Right lobe of liver (tissue), 6 donors: ENCODE data around the gene KLB. TPM values are rescaled to one million over a fixed set of nuclear protein-coding genes. Genes with fewer than 3 reads are reported as not detected.
"Not testable (repeated sequence)": the region's sequence is repeated elsewhere in the genome, so short reads cannot be mapped to it uniquely, and the experiment has no call there.

Source experiments
- ATAC-seq, 4 donors: fragments of 200-7000 bp; cut with Tn5 transposase; one replicate each; pipeline ENCODE4 v1.9.1; 2020; ENCODE audit warnings: mild to moderate bottlenecking in 4 of 4, moderate library complexity in 4 of 4
- DNase-seq, 3 donors: peaks; one replicate each; pipeline ENCODE4 v3.0.0-alpha.2; 2020
- H3K27ac ChIP-seq, 3 donors: fragments of 200-600 bp; one replicate each; pipeline ENCODE4 v1.8.0; 2022
- H3K27me3 ChIP-seq, 2 donors: fragments of 200-600 bp; one replicate each; pipeline ENCODE4 v1.8.0; 2022
- H3K36me3 ChIP-seq, 4 donors: fragments of 200-600 bp; sonication (generic) in 1 of 4; one replicate each; pipeline versions ENCODE4 v1.5.1 to v1.8.0; 2017 to 2022; ENCODE audit warnings: control low read depth in 1 of 4
- H3K4me1 ChIP-seq, 4 donors: fragments of 200-600 bp; sonication (generic) in 1 of 4; one replicate each; pipeline versions ENCODE4 v1.5.1 to v1.8.0; 2017 to 2022; ENCODE audit warnings: control low read depth in 1 of 4
- H3K4me3 ChIP-seq, 3 donors: fragments of 200-600 bp; one replicate each; pipeline ENCODE4 v1.8.0; 2022
- H3K9me3 ChIP-seq, 4 donors: fragments of 200-600 bp; sonication (generic) in 1 of 4; one replicate each; pipeline versions ENCODE4 v1.5.1 to v1.8.0; 2017 to 2022; ENCODE audit warnings: control low read depth in 1 of 4
- POLR2A ChIP-seq: fragments of 450-650 bp; IDR thresholded peaks from one replicate; pipeline ENCODE4 v1.6.1; 2017; ENCODE audit warnings: antibody characterized with exemption, mild to moderate bottlenecking
- WGBS: methylation state at CpG from one replicate; pipeline ENCODE4 v1.1.6; 2018; ENCODE audit warnings: low coverage, low lambda C conversion rate; ENCODE audit not compliant: insufficient coverage; ENCODE audit errors: missing lambda C conversion rate; 5-methylcytosine and 5-hydroxymethylcytosine counted together
- intact Hi-C, 2 donors: fragments of 100-400 bp; cut with DNase I; formaldehyde crosslinking; loops; one replicate each; pipeline versions ENCODE4 v1.11.2 to v1.14.1; 2022
- total RNA-seq, 6 experiments: library from RNA; depleted of rRNA in 2 of 6; stranded (reverse); fragments of >200 nt in 2 of 6; fragmentation: NEBNext Ultra II Directional in 3 of 6; extraction: Animal tissue kit (Norgen Biotek cat#: 25700) in 3 of 6; gene quantifications; one replicate each; pipeline versions ENCODE4 v1.1.0 to v1.2.4, GENCODE V29; 2016 to 2023
- TF ChIP-seq, protein P1 (sequence below), 4 donors: fragments of 200-600 bp in 3 of 4; fragments of 450-650 bp in 1 of 4; IDR thresholded peaks; one replicate each; pipeline versions ENCODE4 v1.5.1 to v1.8.0; 2016 to 2022; ENCODE audit warnings: antibody characterized with exemption in 4 of 4, mild to moderate bottlenecking in 2 of 4
- donor health status: DM: no; HTN: yes; CAD: no.
- donor health status: DM: no; HTN: no; CAD: no.
- donor health status: DM: no; HTN: no; CAD: no.
- donor health status: DM: no; HTN: yes; CAD: no.
- donor health status: DM: no; HTN: yes; CAD: no.

Gene KLB
- total RNA-seq, 6 experiments from 2014 or later = 12.3 to 54.5 (median 17.5) TPM

DNA sequence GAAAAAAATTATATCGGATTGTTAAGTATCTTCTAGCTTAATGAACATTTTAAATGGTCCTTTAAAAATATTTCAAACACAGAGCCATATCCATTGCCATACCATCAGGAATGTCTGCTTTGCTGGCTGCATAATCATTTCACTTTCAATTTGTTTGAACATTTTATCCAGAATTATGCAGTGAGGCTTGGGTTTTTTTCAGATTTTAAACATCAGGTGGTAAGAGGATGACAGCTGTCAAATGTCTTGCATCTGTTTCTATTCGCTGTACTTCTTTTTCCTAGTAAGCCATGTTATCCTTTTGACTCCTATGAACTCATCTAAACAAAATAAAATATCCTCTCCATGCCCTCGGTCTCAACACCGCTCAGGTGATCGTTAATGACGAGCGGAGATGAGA lies 41.4 kb upstream of the KLB start:
- ATAC-seq = peak in 1 of 4 donors; percentile 1
- H3K27ac ChIP-seq = peak overlapping the region; percentile 83 to 97 (median 84)
- WGBS = under 1% methylated on average over 7 of the region's 7 CpGs
- H3K4me1 ChIP-seq = peaks cover 0 to 16% (median 4%) of the 10 kb centered on the region in 4 donors
- no peaks in the 10 kb centered on the region for H3K27me3 ChIP-seq
- peak overlapping the region; percentile 91 to 96 (median 92) for H3K4me3 ChIP-seq
- TF ChIP-seq, protein P1, sequence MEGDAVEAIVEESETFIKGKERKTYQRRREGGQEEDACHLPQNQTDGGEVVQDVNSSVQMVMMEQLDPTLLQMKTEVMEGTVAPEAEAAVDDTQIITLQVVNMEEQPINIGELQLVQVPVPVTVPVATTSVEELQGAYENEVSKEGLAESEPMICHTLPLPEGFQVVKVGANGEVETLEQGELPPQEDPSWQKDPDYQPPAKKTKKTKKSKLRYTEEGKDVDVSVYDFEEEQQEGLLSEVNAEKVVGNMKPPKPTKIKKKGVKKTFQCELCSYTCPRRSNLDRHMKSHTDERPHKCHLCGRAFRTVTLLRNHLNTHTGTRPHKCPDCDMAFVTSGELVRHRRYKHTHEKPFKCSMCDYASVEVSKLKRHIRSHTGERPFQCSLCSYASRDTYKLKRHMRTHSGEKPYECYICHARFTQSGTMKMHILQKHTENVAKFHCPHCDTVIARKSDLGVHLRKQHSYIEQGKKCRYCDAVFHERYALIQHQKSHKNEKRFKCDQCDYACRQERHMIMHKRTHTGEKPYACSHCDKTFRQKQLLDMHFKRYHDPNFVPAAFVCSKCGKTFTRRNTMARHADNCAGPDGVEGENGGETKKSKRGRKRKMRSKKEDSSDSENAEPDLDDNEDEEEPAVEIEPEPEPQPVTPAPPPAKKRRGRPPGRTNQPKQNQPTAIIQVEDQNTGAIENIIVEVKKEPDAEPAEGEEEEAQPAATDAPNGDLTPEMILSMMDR (IDR thresholded peaks at IDR 0.05) = no peak
- no peak for TF ChIP-seq POLR2A
- DNase-seq = no peak
- H3K9me3 ChIP-seq = no peaks in the 10 kb centered on the region
- no peaks in the 10 kb centered on the region for H3K36me3 ChIP-seq
- intact Hi-C loops = no loop called here

DNA sequence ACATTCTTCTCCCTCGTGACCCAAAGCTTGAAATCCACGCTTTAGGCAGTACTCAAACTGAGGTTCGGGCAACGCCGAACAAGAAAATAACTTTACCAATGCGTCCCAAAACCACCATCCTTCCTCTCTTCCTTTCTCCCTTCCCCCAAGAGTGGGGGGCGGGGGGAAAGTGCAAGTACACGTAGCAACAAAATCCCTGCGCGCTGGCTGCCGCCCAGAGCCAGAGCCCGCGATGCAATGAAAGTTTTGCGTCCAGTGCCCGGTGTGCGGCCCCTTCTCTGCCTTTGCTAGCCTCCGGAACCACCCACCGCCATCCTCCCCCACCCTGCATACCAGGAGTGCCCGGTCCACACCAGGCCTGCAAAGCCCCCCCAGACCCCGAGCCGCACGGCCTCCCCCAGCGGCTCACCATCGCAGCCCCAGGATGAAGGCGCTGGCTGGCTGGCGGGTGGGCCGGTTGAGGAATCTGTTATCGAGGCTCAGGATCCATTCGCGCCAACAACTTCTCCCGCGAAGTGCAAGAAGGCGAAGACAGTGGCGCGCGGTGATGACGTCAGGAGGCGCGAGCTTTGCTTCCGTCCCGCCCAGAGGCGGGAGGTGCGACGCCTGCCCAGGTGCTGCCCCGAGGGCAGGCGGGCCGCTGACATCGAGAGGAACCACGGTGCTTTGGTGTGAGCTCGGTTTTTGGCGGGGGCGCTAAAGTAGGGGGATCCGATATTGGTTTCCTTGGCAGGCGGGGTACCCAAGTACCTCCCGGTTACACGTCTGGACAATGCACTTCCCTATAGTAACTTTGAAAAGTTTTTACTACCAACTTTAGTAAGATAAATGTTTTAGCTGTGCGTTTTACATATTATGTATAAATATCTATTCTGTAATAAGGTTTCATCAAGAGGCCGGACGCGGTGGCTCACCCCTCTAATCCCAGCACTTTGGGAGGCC lies 40.6 kb upstream of the KLB start, which contains the start of gene RFC1:
TSS of gene RFC1 (minus strand) at position 533 of the 942 bp plus-strand sequence. CDS start at position 412, 121 bp downstream.
- peak; percentile 81 for TF ChIP-seq POLR2A
- TF ChIP-seq, protein P1 (IDR thresholded peaks at IDR 0.05) = no peak
- peak within 1 kb of the TSS; percentile 83 to 97 (median 84) for H3K27ac ChIP-seq
- 2% methylated on average over 26 of the region's 60 CpGs for WGBS
- H3K4me3 ChIP-seq = peak within 1 kb of the TSS; percentile 91 to 96 (median 92)
- H3K9me3 ChIP-seq = no peaks in the 10 kb centered on the region
- H3K36me3 ChIP-seq = no peaks in the 10 kb centered on the region
- H3K4me1 ChIP-seq = peaks cover 0 to 16% (median 4%) of the 10 kb centered on the region in 4 donors
- intact Hi-C loops = no loop called here
- peak; percentile 91 to 93 (median 92) for ATAC-seq
- DNase-seq = peak; percentile 95
- H3K27me3 ChIP-seq = no peaks in the 10 kb centered on the region

- Histone ChIP-seq H3K9me3 (no peaks in the 10 kb centered on the region), H3K4me3 (peak overlapping the region; percentile 91 to 96 (median 92)), H3K27me3 (no peaks in the 10 kb centered on the region), H3K4me1 (peaks cover 0 to 16% (median 4%) of the 10 kb centered on the region in 4 donors), H3K36me3 (no peaks in the 10 kb centered on the region), H3K27ac (peak overlapping the region; percentile 83 to 97 (median 84))
- ATAC-seq (peak; percentile 82 to 92 (median 85)), DNase-seq (peak in 2 of 3 donors; percentile 29 to 54)
- TF ChIP-seq, protein P1 (IDR thresholded peaks at IDR 0.05) = no peak
- peak; percentile 59 for TF ChIP-seq POLR2A
- WGBS = 40% methylated on average over 6 of the region's 6 CpGs
- intact Hi-C loops = no loop called here
Observed at GRCh38 chr4:39367166-39367565, 39.6 kb upstream of the KLB start.

DNA sequence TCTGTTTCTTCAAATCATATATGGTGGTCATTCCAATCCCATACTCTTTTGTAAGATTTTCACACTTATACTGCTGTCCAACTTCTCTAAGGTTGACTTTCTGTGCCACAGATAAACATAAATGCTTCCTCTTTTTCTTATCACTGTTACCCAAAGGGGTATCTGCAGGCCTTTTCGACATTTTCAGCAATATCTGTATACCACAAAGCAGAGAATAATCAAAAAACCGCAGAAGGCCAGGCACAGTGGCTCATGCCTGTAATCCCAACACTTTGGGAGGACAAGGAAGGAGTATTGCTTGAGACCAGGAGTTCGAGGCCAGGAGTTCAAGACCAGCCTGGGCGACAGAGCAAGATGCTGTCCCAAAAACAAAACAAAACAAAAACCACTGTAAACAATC lies 37.4 kb upstream of the KLB start:
- DNase-seq = no peak
- no peak for ATAC-seq
- intact Hi-C loops = no loop called here
- no peaks in the 10 kb centered on the region for H3K36me3 ChIP-seq
- no peaks in the 10 kb centered on the region for H3K9me3 ChIP-seq
- TF ChIP-seq, protein P1 (IDR thresholded peaks at IDR 0.05) = no peak
- TF ChIP-seq POLR2A = no peak
- no peak overlapping the region for H3K27ac ChIP-seq
- peaks cover 0 to 12% (median 4%) of the 10 kb centered on the region in 4 donors for H3K4me1 ChIP-seq
- H3K4me3 ChIP-seq = no peak overlapping the region
- no peaks in the 10 kb centered on the region for H3K27me3 ChIP-seq
- 50% methylated on average over 4 of the region's 4 CpGs for WGBS

GRCh38 chr4:39371209-39371608 lies 35.5 kb upstream of the KLB start:
- WGBS = 100% methylated on average over 1 of the region's 6 CpGs
- intact Hi-C loops, ATAC-seq: not testable (repeated sequence)

More at GRCh38 chr4:39371209-39371608, 35.5 kb upstream of the KLB start:
- not testable (repeated sequence) for H3K27ac ChIP-seq, H3K27me3 ChIP-seq, DNase-seq, H3K9me3 ChIP-seq, H3K4me3 ChIP-seq, H3K36me3 ChIP-seq
- peaks cover 0 to 15% (median 4%) of the 10 kb centered on the region in 4 donors for H3K4me1 ChIP-seq
